BLaER1 (cell line): ENCODE data around the gene FSTL3.
A peak's percentile ranks its signal among the peaks of the same experiment; 100 is the strongest.
"Not testable (repeated sequence)": the region's sequence is repeated elsewhere in the genome, so short reads cannot be mapped to it uniquely, and the experiment has no call there.

Experiments
- H3K27ac ChIP-seq: shearing (Covaris generic); formaldehyde crosslinking; 2 replicates; pipeline ENCODE4 v1.8.1; 2022
- H3K27me3 ChIP-seq: shearing (Covaris generic); formaldehyde crosslinking; 2 replicates; pipeline ENCODE4 v1.8.1; 2022
- H3K36me3 ChIP-seq: shearing (Covaris generic); formaldehyde crosslinking; 2 replicates; pipeline ENCODE4 v1.8.1; 2022
- H3K4me1 ChIP-seq: shearing (Covaris generic); formaldehyde crosslinking; 2 replicates; pipeline ENCODE4 v1.8.1; 2022
- H3K4me2 ChIP-seq: shearing (Covaris generic); formaldehyde crosslinking; 2 replicates; pipeline ENCODE4 v1.8.1; 2022
- H3K4me3 ChIP-seq: shearing (Covaris generic); formaldehyde crosslinking; 2 replicates; pipeline ENCODE4 v1.8.1; 2022
- H3K9ac ChIP-seq: shearing (Covaris generic); formaldehyde crosslinking; 2 replicates; pipeline ENCODE4 v1.8.1; 2022
- H3K9me3 ChIP-seq: shearing (Covaris generic); formaldehyde crosslinking; 2 replicates; pipeline ENCODE4 v1.8.1; 2022
- H4K20me1 ChIP-seq: shearing (Covaris generic); formaldehyde crosslinking; 2 replicates; pipeline ENCODE4 v1.8.1; 2022
- Cebpa-rat ChIP-seq: shearing (Covaris generic); IDR thresholded peaks from 2 replicates; pipeline ENCODE4 v1.8.1; 2022

The FSTL3 gene

GRCh38 chr19:676339-677105 lies at the start of gene FSTL3:
Gene FSTL3, plus strand, starts transcription at chr19:676392. Its CDS starts 32 bp downstream, at chr19:676424.
- Histone ChIP-seq H3K27me3 (peaks cover 56% of the 10 kb centered on the region), H3K27ac (no peak within 1 kb of the TSS), H3K36me3 (no peaks in the 10 kb centered on the region), H3K4me2 (0 out of 2 replicates have a peak within 1 kb of the TSS, but pooled peaks have one; percentile 17), H3K4me1 (peaks cover 29% of the 10 kb centered on the region), H3K9me3 (no peaks in the 10 kb centered on the region), H4K20me1 (peaks cover 34% of the 10 kb centered on the region), H3K4me3 (no peak within 1 kb of the TSS), H3K9ac (no peak within 1 kb of the TSS)
- TF ChIP-seq Cebpa-rat, result no peak

GRCh38 chr19:626566-626965 lies 49.6 kb upstream of the FSTL3 start:
- Histone ChIP-seq H4K20me1 (peaks cover 66% of the 10 kb centered on the region), H3K4me1 (peaks cover 74% of the 10 kb centered on the region), H3K36me3 (peaks cover 87% of the 10 kb centered on the region)
- H3K9me3 ChIP-seq, H3K4me2 ChIP-seq, H3K4me3 ChIP-seq, H3K9ac ChIP-seq, H3K27me3 ChIP-seq, H3K27ac ChIP-seq: not testable (repeated sequence)

GRCh38 chr19:628168-628567 lies 48.0 kb upstream of the FSTL3 start:
- H3K4me1 ChIP-seq, result peaks cover 67% of the 10 kb centered on the region
- no peak for TF ChIP-seq Cebpa-rat
- H3K9ac ChIP-seq, result no peak overlapping the region
- no peak overlapping the region for H3K4me2 ChIP-seq
- H3K36me3 ChIP-seq, result peaks cover 77% of the 10 kb centered on the region
- H3K27me3 ChIP-seq, result no peaks in the 10 kb centered on the region
- no peaks in the 10 kb centered on the region for H3K9me3 ChIP-seq
- peaks cover 73% of the 10 kb centered on the region for H4K20me1 ChIP-seq
- no peak overlapping the region for H3K27ac ChIP-seq
- H3K4me3 ChIP-seq, result no peak overlapping the region

- not testable (repeated sequence) for H3K9me3 ChIP-seq, H3K27me3 ChIP-seq, H3K27ac ChIP-seq, H3K4me3 ChIP-seq
- Histone ChIP-seq H3K9ac (peak overlapping the region; percentile 7; the same call in 1 of the 2 replicates), H3K36me3 (peaks cover 69% of the 10 kb centered on the region), H3K4me2 (peak overlapping the region; percentile 30; the same call in 1 of the 2 replicates), H4K20me1 (peaks cover 65% of the 10 kb centered on the region), H3K4me1 (peaks cover 63% of the 10 kb centered on the region)
These were observed 46.7 kb upstream of the FSTL3 start for GRCh38 chr19:629515-629914.

- Histone ChIP-seq H4K20me1 (peaks cover 59% of the 10 kb centered on the region), H3K4me1 (peaks cover 63% of the 10 kb centered on the region), H3K27me3 (no peaks in the 10 kb centered on the region), H3K36me3 (peaks cover 63% of the 10 kb centered on the region), H3K27ac (no peak overlapping the region), H3K4me2 (peak overlapping the region; percentile 30), H3K9ac (peak overlapping the region; percentile 35; the same call in 1 of the 2 replicates), H3K4me3 (no peak overlapping the region), H3K9me3 (no peaks in the 10 kb centered on the region)
- TF ChIP-seq Cebpa-rat, result no peak
These were observed 46.1 kb upstream of the FSTL3 start for GRCh38 chr19:629961-630714.

- Histone ChIP-seq H3K36me3 (peaks cover 46% of the 10 kb centered on the region), H3K27ac (peak overlapping the region; percentile 84), H4K20me1 (peaks cover 44% of the 10 kb centered on the region), H3K4me1 (peaks cover 76% of the 10 kb centered on the region), H3K9ac (peak overlapping the region; percentile 82), H3K27me3 (no peaks in the 10 kb centered on the region), H3K4me2 (peak overlapping the region; percentile 94), H3K9me3 (no peaks in the 10 kb centered on the region), H3K4me3 (peak overlapping the region; percentile 86)
- no peak for TF ChIP-seq Cebpa-rat
These were observed 43.6 kb upstream of the FSTL3 start for GRCh38 chr19:632579-633067.

GRCh38 chr19:633068-633785 lies 43.0 kb upstream of the FSTL3 start, which contains the start of gene POLRMT:
Gene POLRMT, minus strand, starts transcription at chr19:633537. Its CDS starts 25 bp downstream, at chr19:633512.
- Histone ChIP-seq H3K36me3 (peaks cover 40% of the 10 kb centered on the region), H3K4me1 (peaks cover 82% of the 10 kb centered on the region), H3K9ac (peak within 1 kb of the TSS; percentile 82), H3K27ac (peak within 1 kb of the TSS; percentile 84), H3K9me3 (no peaks in the 10 kb centered on the region), H3K4me3 (peak within 1 kb of the TSS; percentile 86), H4K20me1 (peaks cover 43% of the 10 kb centered on the region), H3K27me3 (no peaks in the 10 kb centered on the region), H3K4me2 (peak within 1 kb of the TSS; percentile 94)
- TF ChIP-seq Cebpa-rat, result no peak

GRCh38 chr19:633786-634639 lies 42.2 kb upstream of the FSTL3 start:
- Histone ChIP-seq H3K4me3 (peak overlapping the region; percentile 86), H3K9ac (peak overlapping the region; percentile 82), H3K36me3 (peaks cover 32% of the 10 kb centered on the region), H3K9me3 (no peaks in the 10 kb centered on the region), H3K4me2 (peak overlapping the region; percentile 94), H3K4me1 (peaks cover 88% of the 10 kb centered on the region), H4K20me1 (peaks cover 43% of the 10 kb centered on the region), H3K27me3 (no peaks in the 10 kb centered on the region), H3K27ac (peak overlapping the region; percentile 68)
- no peak for TF ChIP-seq Cebpa-rat
